DOHH2 (cell line): ENCODE results near the gene PMP22.

Experiments
- EZH2phosphoT487 ChIP-seq: fragments of 200-600 bp; sonication (generic); IDR thresholded peaks from 2 replicates; pipeline ENCODE4 v1.6.1; 2017; ENCODE audit warnings: borderline replicate concordance, mild to moderate bottlenecking, antibody characterized with exemption, low read length, moderate library complexity, mixed read lengths
- TF ChIP-seq, protein P1 (sequence below): fragments of 200-600 bp; sonication (generic); IDR thresholded peaks from one replicate; pipeline ENCODE4 v1.5.1; 2014; ENCODE audit warnings: antibody characterized with exemption, mild to moderate bottlenecking, low read depth, low read length; ENCODE audit not compliant: poor library complexity, severe bottlenecking

GRCh38 chr17:15197229-15197628 is 67.9 kb downstream of the PMP22 start:
- TF ChIP-seq, protein P1, sequence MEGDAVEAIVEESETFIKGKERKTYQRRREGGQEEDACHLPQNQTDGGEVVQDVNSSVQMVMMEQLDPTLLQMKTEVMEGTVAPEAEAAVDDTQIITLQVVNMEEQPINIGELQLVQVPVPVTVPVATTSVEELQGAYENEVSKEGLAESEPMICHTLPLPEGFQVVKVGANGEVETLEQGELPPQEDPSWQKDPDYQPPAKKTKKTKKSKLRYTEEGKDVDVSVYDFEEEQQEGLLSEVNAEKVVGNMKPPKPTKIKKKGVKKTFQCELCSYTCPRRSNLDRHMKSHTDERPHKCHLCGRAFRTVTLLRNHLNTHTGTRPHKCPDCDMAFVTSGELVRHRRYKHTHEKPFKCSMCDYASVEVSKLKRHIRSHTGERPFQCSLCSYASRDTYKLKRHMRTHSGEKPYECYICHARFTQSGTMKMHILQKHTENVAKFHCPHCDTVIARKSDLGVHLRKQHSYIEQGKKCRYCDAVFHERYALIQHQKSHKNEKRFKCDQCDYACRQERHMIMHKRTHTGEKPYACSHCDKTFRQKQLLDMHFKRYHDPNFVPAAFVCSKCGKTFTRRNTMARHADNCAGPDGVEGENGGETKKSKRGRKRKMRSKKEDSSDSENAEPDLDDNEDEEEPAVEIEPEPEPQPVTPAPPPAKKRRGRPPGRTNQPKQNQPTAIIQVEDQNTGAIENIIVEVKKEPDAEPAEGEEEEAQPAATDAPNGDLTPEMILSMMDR: no peak
- TF ChIP-seq EZH2phosphoT487: no peak
